GM18870 (cell line): Measurements from ENCODE around the gene PRKAA1.
A peak's percentile ranks its signal among the peaks of the same experiment; 100 is the strongest.

ENCODE experiments used
- ATAC-seq: cut with Tn5 transposase; IDR thresholded peaks from one replicate; pipeline ENCODE4 v1.9.1; 2021; ENCODE audit warnings: moderate library complexity; ENCODE audit not compliant: unreplicated experiment

The PRKAA1 gene

DNA sequence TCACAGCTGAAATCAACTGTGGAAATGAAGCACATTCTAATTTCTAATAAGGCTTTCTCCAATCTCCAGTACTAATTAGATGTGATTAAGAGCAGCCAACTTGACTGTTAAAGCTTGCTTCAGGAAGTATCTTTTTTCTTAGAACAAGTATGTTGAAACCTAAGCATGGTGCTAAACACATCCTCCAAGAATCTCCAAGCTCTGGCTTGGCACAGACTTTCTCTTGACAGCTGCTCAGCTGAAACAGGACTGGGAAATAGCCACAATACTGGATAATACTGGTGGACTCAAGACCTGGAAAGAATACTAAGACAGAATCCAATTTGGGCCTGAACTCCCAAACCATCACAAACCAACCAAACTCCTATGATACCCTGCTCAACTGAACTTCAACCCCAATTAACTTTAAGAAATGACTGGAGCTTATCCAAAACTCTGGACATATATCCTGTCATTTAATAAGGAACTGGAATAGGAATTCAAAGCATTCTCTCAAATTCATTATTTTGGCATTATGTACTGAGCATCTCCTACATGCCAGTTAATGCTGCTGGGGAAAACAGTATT is 16.2 kb downstream of the PRKAA1 start:
- no peak for ATAC-seq

GRCh38 chr5:40780858-40781257 is 17.3 kb downstream of the PRKAA1 start:
- no peak for ATAC-seq

DNA sequence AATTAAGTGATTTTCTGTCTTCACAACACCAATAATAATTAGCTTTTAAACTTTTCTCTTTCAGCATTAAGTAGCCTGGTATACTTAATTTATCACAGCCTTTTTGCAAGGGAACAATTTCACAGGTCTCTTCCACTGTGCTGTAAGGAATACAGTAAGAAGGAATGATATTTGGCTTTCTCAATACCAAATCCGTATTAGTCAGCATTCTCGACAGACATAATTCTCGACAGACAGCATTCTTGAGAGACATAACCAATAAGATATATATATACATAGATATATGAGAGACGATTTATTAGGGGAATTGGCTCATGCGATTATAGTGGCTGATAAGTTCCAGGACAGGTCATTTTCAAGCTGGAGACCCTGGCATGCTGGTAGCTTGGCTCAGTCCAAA is 18.0 kb downstream of the PRKAA1 start:
- no peak for ATAC-seq

DNA sequence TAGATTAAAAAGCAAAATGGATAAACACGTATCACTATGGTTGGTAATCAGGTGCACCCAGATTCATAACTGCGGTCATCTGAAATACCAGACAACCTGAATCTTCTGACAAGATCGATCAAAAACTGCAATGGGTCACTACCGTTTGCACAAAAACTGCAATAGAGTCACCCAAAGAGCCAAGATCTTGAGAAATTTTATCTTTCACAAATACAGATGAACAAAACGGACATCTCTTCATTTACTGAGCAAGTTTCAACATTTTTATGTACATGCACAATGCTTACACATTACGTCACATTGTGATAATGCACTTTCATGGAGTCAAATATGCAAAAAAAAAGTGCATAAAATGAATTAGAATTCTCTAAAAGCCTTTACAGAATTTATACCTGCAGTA is 18.6 kb downstream of the PRKAA1 start:
- ATAC-seq, result no peak

DNA sequence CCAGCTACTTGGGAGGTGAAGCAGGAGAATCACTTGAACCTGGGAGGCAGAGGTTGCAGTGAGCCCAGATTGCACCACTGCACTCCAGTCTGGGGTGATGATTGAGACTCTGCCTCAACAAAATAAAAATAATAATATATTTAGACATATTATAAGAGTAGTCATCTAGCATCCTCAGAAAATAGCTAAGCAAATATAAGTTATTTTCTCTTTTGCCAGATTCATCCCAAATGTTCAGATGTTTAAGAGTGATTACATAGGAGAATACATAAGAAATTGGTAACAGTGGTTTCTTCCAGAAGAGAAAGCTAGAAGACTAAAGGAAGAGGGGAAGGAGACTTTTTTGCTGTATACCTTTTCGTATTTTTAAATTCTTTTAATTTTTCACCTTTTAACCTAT is 20.0 kb downstream of the PRKAA1 start:
- ATAC-seq, result no peak

GRCh38 chr5:40776658-40776977 is 21.6 kb downstream of the PRKAA1 start:
- ATAC-seq, result no peak

DNA sequence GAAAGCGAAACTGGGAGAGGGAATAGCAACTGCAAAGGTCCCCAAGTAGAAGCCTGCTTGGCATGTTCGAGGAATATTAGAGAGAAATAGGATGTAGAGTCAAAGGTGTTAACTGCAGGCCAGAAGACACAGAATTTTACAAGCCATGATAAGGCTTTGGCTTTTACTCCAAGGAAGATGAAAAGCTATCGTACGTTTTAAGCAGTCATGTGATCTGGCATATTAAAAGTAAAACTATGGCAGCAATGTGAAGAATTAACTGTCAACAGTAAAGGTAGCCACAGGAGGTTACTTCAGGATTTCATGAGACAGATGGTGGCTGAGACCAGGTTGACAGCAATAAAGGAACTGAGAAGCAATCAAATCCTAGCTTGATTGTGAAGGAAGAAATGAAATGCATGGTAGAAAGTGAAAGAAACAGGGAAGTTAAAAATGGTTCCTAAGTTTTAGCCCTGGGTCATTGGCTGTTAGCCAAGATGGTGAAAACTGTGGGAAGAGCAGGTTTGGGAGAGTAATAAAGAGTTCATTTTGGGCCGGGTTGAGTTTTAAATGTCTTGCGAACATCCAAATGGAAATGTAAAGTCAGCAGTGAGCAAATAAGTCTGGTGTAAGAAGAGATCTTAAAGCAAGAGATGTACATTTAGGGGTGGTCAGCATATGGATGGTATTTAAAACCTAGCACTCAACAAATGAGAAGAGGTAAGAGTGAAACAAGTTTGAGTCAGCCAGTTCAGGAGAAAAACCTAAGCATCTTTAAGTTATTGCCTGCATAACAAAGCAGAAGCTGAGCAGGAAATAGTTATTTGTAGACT is 22.1 kb downstream of the PRKAA1 start:
- ATAC-seq, result no peak

DNA sequence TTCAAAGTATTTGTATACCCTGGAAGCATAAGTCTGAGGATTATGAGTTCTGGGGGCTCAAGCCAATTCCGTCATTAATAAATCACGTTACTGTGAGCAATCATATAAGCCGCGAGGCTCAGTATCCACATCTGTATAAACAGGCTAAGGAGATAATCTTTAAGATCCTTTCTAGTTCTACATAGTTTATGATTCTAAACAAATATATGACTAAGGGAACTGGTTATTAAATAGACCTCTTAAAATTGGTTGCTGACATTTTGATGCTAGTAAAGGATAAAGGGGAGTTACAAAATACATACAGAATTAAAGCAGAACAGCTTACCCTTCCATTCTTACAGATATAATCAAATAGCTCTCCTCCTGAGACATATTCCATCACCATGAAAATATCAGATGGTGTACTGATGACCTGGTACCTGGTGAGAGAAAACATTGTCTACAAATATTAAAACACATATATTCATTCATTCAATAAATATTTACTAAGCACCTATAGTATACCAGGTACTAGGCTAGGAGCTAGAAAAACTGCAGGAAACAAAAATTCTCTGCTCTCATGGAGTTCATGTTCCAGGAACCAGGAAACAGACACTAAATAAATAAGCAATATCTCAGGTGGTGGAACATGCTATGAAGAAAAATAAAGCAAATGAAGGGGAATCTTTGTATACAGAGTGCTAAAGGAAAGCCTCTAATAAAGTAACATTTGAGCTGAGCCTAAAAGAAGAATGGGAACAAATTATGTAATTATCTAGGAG is 22.9 kb downstream of the PRKAA1 start:
- no peak for ATAC-seq

GRCh38 chr5:40774623-40775022 is 23.6 kb downstream of the PRKAA1 start:
- ATAC-seq, result no peak

DNA sequence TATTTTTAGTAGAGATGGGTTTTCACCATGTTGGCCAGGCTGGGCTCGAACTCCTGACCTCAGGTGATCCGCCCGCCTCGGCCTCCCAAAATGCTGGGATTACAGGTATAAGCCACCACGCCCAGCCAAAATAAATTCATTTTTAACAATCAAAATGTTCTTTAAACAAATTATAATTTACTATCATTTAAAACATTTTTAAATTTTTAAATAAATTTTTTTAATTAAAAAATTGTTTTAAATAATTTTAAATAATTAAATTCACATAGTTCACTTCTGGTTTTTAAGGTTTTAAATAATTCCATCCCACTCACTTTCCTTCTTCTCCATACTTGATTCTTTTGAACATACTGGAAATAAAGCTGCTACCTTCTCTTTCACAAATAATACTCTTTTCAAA is 27.4 kb downstream of the PRKAA1 start:
- ATAC-seq, result no peak

- ATAC-seq, result no peak
Measured at GRCh38 chr5:40762705-40763104, 35.5 kb downstream of the PRKAA1 start.

DNA sequence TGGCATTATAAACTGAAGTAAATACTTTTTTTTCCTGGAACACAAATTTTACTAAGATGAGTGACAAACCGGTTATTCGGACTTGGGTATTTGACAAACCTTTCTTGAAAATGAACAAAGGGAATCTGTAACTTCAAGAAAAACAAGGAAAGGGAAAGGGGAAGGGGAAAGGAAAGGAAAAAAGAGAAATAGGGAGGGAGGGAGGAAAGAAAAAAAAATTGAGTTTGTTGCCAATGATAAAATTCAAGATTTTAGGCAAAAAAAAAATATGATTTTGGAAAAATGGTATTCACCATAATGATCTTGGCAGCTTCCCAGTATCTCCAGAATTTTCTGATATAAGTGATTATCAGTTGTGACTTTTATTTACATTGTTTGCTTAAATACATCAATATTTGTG is 40.8 kb downstream of the PRKAA1 start:
- no peak for ATAC-seq

GRCh38 chr5:40755407-40756365 is 42.5 kb downstream of the PRKAA1 start, which contains the start of gene TTC33:
TSS of gene TTC33 (minus strand) at chr5:40755961. CDS start at chr5:40747018, 8,943 bp downstream.
- ATAC-seq, result peak; percentile 72

GRCh38 chr5:40755093-40755406 is 43.1 kb downstream of the PRKAA1 start:
- ATAC-seq, result peak; percentile 83

DNA sequence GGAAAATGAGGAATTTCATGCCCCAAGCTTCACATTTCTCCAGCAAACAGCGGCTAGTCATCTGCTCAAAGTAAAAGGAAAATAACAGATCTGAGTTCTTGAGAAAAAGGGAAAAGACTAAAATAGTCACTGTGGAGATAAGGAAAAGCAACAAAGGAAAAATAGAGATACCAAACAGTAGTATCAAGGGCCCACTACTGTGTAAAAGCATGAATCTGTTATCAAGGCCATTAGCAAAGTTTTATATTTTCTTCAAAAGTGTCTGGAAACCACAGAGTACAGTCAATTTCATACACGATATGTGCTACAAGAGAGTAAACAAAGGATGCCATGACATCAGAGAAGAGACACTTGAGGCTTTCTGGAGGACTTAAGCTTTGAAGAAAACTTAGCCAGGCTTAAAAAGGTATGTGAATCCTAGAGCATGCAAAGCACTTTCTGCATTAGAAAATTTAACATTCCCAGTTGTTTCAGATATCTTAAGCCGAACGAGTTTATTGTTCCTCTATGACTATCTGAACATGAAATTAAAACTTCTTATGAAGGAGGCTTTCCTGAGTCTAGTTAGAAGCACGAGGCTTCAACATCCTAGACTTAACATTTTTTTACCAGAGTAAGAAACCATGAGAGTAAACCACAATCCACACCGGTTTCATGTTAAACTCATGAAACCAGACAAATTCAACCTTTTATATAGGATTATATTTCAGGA is 43.6 kb downstream of the PRKAA1 start:
- peak; percentile 30 for ATAC-seq

- no peak for ATAC-seq
Measured at GRCh38 chr5:40746703-40747102, 51.5 kb downstream of the PRKAA1 start.

DNA sequence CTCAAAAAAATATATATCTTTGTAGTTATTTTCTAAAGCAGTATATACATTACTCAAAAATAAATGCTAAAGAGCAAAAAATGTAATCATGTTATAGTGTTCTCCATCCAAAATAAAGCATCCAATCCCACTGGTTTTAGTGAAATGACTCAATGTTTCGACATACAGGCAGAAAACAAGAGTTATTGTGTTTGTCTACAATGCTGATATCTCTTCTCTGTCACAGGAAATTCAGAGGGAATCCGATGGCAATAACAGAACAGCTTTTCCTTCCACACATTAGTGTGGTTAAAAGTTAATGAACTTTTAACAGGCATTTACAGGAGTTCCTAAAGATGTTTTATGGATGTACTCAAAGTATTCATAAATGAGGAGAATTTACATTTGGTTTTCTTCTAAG is 54.4 kb downstream of the PRKAA1 start:
- ATAC-seq, result no peak

GRCh38 chr5:40738502-40738901 is 59.7 kb downstream of the PRKAA1 start:
- ATAC-seq, result no peak

DNA sequence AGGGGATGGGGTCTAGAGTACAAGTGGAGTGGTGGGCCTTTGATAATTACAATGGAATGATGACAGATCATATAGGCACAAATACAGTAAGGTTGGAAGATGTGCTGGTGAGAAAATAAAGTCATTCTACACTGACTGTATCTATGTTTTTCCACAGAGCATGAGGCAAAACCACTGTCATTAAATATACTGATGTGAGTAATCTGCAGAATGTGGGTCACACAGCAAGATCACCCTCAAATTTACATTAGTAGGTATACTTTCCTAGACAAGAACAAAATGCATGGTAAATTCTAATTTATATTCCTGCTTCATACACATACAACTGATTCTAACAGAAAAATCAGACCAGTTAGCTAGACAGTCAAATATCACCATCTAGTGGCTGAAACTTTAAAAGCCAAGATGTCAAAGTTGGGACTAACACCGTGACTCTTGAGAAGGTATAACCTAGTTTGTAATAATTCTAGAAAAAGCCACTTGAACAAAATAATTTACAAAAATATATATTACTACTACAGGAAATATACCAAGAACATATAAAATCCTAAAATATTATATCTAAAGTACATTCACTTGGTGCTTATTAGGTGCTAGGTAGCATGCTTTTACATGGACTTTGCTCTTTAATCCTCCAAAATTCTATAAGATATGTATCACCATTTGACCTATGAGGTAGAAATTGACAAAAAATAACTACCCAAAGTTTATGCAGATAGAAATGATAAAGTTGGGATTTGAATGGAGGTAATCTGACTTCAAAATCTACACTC is 61.9 kb downstream of the PRKAA1 start:
- no peak for ATAC-seq

- no peak for ATAC-seq
Measured at GRCh38 chr5:40735609-40736008, 62.6 kb downstream of the PRKAA1 start.
